HepG2 (cell line): ENCODE measurements around the gene ANKRD40CL. TPM values are rescaled to one million over a fixed set of nuclear protein-coding genes. Genes with fewer than 3 reads are reported as not detected.

Experiments
- AHR ChIP-seq: IDR thresholded peaks from 2 replicates; pipeline ENCODE4 v1.6.1; 2018; ENCODE audit warnings: missing genetic modification reagents, missing compliant biosample characterization
- CHD4 ChIP-seq: fragments of 200-600 bp; sonication (generic); IDR thresholded peaks from 2 replicates; pipeline ENCODE4 v1.7.0; 2017; ENCODE audit warnings: mild to moderate bottlenecking, low read length, borderline replicate concordance
- EEA1 ChIP-seq: sonication (generic); formaldehyde crosslinking; IDR thresholded peaks from 2 replicates; pipeline ENCODE4 v1.5.1; 2020; ENCODE audit warnings: mild to moderate bottlenecking, missing genetic modification reagents, borderline replicate concordance
- GABPA ChIP-seq, 2 experiments: IDR thresholded peaks; 2 replicates each; pipeline ENCODE4 v1.6.1; 2011 to 2016; ENCODE audit warnings: low read depth in 2 of 2, low read length in 1 of 2, missing biosample characterization in 1 of 2, missing genetic modification characterization in 1 of 2
- KLF12 ChIP-seq: sonication (generic); formaldehyde crosslinking; IDR thresholded peaks from 2 replicates; pipeline ENCODE4 v1.4.0; 2020; ENCODE audit warnings: missing genetic modification reagents, borderline replicate concordance
- KLF16 ChIP-seq, 2 experiments: sonication (generic) in 1 of 2; formaldehyde crosslinking in 1 of 2; IDR thresholded peaks; 2 replicates each; pipeline versions ENCODE4 v1.6.1 to v1.8.0; 2016 to 2023; ENCODE audit warnings: missing genetic modification reagents in 2 of 2, missing compliant biosample characterization in 1 of 2
- MAFG ChIP-seq: sonication (generic); formaldehyde crosslinking; IDR thresholded peaks from 2 replicates; pipeline ENCODE4 v1.5.1; 2020; ENCODE audit warnings: mild to moderate bottlenecking, missing genetic modification reagents
- MED1 ChIP-seq: sonication (generic); formaldehyde crosslinking; IDR thresholded peaks from 2 replicates; pipeline ENCODE4 v1.4.0; 2020; ENCODE audit warnings: missing genetic modification reagents
- NFE2L1 ChIP-seq: sonication (generic); formaldehyde crosslinking; IDR thresholded peaks from 2 replicates; pipeline ENCODE4 v1.4.0; 2020; ENCODE audit warnings: missing genetic modification reagents, mild to moderate bottlenecking, borderline replicate concordance
- STAG1 ChIP-seq: sonication (generic); formaldehyde crosslinking; IDR thresholded peaks from 2 replicates; pipeline ENCODE4 v1.4.0; 2020; ENCODE audit warnings: missing genetic modification reagents
- TSC22D2 ChIP-seq: sonication (generic); formaldehyde crosslinking; IDR thresholded peaks from 2 replicates; pipeline ENCODE4 v1.5.1; 2020; ENCODE audit warnings: missing genetic modification reagents, mild to moderate bottlenecking, borderline replicate concordance
- XBP1 ChIP-seq: sonication (generic); formaldehyde crosslinking; IDR thresholded peaks from 2 replicates; pipeline ENCODE4 v1.5.0; 2020; ENCODE audit warnings: missing genetic modification reagents
- XRCC5 ChIP-seq: fragments of 200-400 bp; formaldehyde crosslinking; optimal IDR thresholded peaks from 2 replicates; pipeline ENCODE3; 2017; ENCODE audit warnings: mild to moderate bottlenecking, low read length
- ZBTB38 ChIP-seq: sonication (generic); formaldehyde crosslinking; IDR thresholded peaks from 2 replicates; pipeline ENCODE4 v1.5.1; 2020; ENCODE audit warnings: mild to moderate bottlenecking, missing genetic modification reagents
- ZNF12 ChIP-seq: sonication (generic); formaldehyde crosslinking; IDR thresholded peaks from 2 replicates; pipeline ENCODE4 v1.5.0; 2020; ENCODE audit warnings: missing genetic modification reagents
- ZNF224 ChIP-seq: sonication (generic); formaldehyde crosslinking; IDR thresholded peaks from 2 replicates; pipeline ENCODE4 v1.5.0; 2020; ENCODE audit warnings: mild to moderate bottlenecking, missing genetic modification reagents
- ZNF331 ChIP-seq: sonication (generic); formaldehyde crosslinking; IDR thresholded peaks from 2 replicates; pipeline ENCODE4 v1.4.0; 2020; ENCODE audit warnings: missing genetic modification reagents
- ZNF547 ChIP-seq: sonication (generic); formaldehyde crosslinking; IDR thresholded peaks from 2 replicates; pipeline ENCODE4 v1.5.1; 2020; ENCODE audit warnings: mild to moderate bottlenecking, missing genetic modification reagents
- ZNF557 ChIP-seq: sonication (generic); formaldehyde crosslinking; IDR thresholded peaks from 2 replicates; pipeline ENCODE4 v1.4.0; 2020; ENCODE audit warnings: missing genetic modification reagents
- ZNF678 ChIP-seq: sonication (generic); formaldehyde crosslinking; IDR thresholded peaks from 2 replicates; pipeline ENCODE4 v1.4.0; 2020; ENCODE audit warnings: mild to moderate bottlenecking, missing genetic modification reagents
- polyA plus RNA-seq, 8 experiments: library from polyadenylated mRNA; depleted of rRNA in 3 of 8; stranded (reverse) in 7 of 8; unstranded in 1 of 8; fragments of >200 nt; fragmentation: Illumina TruSeq in 4 of 8; extraction: Trizol in 4 of 8; gene quantifications; 2 replicates each; pipeline versions ENCODE4 v1.2.1 to v1.2.3, GENCODE V29; 2011 to 2016; ENCODE audit warnings: low read depth in 4 of 8, missing spikeins in 1 of 8, mixed read lengths in 1 of 8; ENCODE audit not compliant: insufficient read depth in 1 of 8
- total RNA-seq, 5 experiments: library from RNA; depleted of rRNA; stranded (reverse); fragments of >200 nt; fragmentation: Illumina TruSeq; extraction: Trizol; gene quantifications; 2 replicates each; pipeline ENCODE4 v1.2.3, GENCODE V29; 2016; ENCODE audit warnings: low read depth in 1 of 5
- TF ChIP-seq, protein P1 (sequence below): sonication (generic); formaldehyde crosslinking; IDR thresholded peaks from 2 replicates; pipeline ENCODE4 v1.4.0; 2020; ENCODE audit warnings: missing genetic modification reagents, borderline replicate concordance
- TF ChIP-seq, protein P2 (sequence below): sonication (generic); formaldehyde crosslinking; IDR thresholded peaks from 2 replicates; pipeline ENCODE4 v1.4.0; 2020; ENCODE audit warnings: missing genetic modification reagents; ENCODE audit errors: not compliant biosample characterization
- TF ChIP-seq, protein P3 (sequence below): sonication (generic); formaldehyde crosslinking; IDR thresholded peaks from 2 replicates; pipeline ENCODE4 v1.8.0; 2022; ENCODE audit warnings: low read depth, missing genetic modification reagents
- TF ChIP-seq, protein P4 (sequence below): sonication (generic); formaldehyde crosslinking; IDR thresholded peaks from 2 replicates; pipeline ENCODE4 v1.8.1; 2023; ENCODE audit warnings: mild to moderate bottlenecking, inconsistent platforms, moderate library complexity, missing genetic modification reagents, borderline replicate concordance

ANKRD40CL gene
- total and polyA plus RNA-seq, 2 of the 13 experiments (the other 11 are each of a cell fraction or from before 2014, with no cell fraction given) = 0.03 to 0.11 TPM

DNA sequence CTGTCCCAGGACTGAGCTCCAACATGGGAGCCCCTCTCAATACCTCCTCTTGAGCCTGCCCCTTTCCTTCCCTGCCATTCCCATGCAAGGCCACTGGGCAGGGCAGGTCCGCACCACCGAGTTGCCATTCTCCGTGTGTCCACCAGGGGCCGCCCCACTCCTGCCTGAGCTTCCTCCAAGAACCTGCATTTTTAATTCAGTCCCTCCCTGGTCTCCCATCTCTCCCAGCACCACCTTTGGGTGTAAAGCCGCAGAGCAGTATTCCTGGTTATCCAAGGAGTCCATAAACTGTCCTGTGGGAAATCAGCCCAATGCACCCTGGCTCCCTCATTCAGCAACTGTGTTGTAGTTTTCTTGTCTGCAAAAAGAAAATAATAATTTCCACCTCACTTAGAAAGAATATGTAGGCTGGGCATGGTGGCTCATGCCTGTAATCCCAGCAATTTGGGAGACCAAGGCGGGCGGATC, 15.9 kb upstream of the ANKRD40CL start (continued):
- TF ChIP-seq GABPA (IDR thresholded peaks at IDR 0.05; ENCODE audit: low read depth, low read length) (no peak), GABPA (CRISPR knock-in tag; IDR thresholded peaks at IDR 0.05; ENCODE audit: low read depth) (no peak), MAFG (CRISPR knock-in tag) (no peak), ZNF557 (CRISPR knock-in tag) (no peak), KLF16 (CRISPR knock-in tag; IDR thresholded peaks at IDR 0.05) (peak in 1 of 2 experiments; percentile 69; a peak in 2 of 4 replicates), ZNF547 (CRISPR knock-in tag) (peak; percentile 49; the same call in 1 of the 2 replicates), CHD4 (no peak), EEA1 (CRISPR knock-in tag) (no peak), XBP1 (CRISPR knock-in tag) (no peak), ZNF12 (CRISPR knock-in tag) (no peak), ZBTB38 (CRISPR knock-in tag) (peak; percentile 66), XRCC5 (peak; percentile 91), STAG1 (CRISPR knock-in tag) (peak; percentile 99), NFE2L1 (no peak), MED1 (CRISPR knock-in tag) (no peak), ZNF224 (no peak), ZNF331 (CRISPR knock-in tag) (peak; percentile 53; the same call in 1 of the 2 replicates), TSC22D2 (CRISPR knock-in tag) (peak; percentile 85; the same call in 1 of the 2 replicates), AHR (CRISPR knock-in tag) (peak; percentile 60; the same call in 1 of the 2 replicates), ZNF678 (CRISPR knock-in tag) (no peak), KLF12 (no peak)
- TF ChIP-seq, protein P1, sequence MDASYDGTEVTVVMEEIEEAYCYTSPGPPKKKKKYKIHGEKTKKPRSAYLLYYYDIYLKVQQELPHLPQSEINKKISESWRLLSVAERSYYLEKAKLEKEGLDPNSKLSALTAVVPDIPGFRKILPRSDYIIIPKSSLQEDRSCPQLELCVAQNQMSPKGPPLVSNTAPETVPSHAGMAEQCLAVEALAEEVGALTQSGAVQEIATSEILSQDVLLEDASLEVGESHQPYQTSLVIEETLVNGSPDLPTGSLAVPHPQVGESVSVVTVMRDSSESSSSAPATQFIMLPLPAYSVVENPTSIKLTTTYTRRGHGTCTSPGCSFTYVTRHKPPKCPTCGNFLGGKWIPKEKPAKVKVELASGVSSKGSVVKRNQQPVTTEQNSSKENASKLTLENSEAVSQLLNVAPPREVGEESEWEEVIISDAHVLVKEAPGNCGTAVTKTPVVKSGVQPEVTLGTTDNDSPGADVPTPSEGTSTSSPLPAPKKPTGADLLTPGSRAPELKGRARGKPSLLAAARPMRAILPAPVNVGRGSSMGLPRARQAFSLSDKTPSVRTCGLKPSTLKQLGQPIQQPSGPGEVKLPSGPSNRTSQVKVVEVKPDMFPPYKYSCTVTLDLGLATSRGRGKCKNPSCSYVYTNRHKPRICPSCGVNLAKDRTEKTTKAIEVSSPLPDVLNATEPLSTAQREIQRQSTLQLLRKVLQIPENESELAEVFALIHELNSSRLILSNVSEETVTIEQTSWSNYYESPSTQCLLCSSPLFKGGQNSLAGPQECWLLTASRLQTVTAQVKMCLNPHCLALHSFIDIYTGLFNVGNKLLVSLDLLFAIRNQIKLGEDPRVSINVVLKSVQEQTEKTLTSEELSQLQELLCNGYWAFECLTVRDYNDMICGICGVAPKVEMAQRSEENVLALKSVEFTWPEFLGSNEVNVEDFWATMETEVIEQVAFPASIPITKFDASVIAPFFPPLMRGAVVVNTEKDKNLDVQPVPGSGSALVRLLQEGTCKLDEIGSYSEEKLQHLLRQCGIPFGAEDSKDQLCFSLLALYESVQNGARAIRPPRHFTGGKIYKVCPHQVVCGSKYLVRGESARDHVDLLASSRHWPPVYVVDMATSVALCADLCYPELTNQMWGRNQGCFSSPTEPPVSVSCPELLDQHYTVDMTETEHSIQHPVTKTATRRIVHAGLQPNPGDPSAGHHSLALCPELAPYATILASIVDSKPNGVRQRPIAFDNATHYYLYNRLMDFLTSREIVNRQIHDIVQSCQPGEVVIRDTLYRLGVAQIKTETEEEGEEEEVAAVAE = 0 out of 2 replicates have a peak, but pooled peaks have one; percentile 45
- TF ChIP-seq, protein P2, sequence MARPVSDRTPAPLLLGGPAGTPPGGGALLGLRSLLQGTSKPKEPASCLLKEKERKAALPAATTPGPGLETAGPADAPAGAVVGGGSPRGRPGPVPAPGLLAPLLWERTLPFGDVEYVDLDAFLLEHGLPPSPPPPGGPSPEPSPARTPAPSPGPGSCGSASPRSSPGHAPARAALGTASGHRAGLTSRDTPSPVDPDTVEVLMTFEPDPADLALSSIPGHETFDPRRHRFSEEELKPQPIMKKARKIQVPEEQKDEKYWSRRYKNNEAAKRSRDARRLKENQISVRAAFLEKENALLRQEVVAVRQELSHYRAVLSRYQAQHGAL (CRISPR knock-in tag) = no peak
- TF ChIP-seq, protein P3, sequence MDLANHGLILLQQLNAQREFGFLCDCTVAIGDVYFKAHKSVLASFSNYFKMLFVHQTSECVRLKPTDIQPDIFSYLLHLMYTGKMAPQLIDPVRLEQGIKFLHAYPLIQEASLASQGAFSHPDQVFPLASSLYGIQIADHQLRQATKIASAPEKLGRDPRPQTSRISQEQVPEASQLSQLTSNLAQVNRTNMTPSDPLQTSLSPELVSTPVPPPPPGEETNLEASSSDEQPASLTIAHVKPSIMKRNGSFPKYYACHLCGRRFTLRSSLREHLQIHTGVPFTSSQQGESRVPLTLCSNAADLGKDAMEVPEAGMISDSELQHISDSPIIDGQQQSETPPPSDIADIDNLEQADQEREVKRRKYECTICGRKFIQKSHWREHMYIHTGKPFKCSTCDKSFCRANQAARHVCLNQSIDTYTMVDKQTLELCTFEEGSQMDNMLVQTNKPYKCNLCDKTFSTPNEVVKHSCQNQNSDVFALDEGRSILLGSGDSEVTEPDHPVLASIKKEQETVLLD = no peak
- TF ChIP-seq, protein P4, sequence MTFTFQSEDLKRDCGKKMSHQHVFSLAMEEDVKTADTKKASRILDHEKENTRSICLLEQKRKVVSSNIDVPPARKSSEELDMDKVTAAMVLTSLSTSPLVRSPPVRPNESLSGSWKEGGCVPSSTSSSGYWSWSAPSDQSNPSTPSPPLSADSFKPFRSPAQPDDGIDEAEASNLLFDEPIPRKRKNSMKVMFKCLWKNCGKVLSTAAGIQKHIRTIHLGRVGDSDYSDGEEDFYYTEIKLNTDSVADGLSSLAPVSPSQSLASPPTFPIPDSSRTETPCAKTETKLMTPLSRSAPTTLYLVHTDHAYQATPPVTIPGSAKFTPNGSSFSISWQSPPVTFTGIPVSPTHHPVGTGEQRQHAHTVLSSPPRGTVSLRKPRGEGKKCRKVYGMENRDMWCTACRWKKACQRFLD (CRISPR knock-in tag) = no peak
